ENCODE measurements around the gene CAMSAP3. TPM values are rescaled to one million over a fixed set of nuclear protein-coding genes. Genes with fewer than 3 reads are reported as not detected.

CAMSAP3 gene
- total RNA-seq, 2 donors from 2014 or later: 40.4 to 90.9 TPM

DNA sequence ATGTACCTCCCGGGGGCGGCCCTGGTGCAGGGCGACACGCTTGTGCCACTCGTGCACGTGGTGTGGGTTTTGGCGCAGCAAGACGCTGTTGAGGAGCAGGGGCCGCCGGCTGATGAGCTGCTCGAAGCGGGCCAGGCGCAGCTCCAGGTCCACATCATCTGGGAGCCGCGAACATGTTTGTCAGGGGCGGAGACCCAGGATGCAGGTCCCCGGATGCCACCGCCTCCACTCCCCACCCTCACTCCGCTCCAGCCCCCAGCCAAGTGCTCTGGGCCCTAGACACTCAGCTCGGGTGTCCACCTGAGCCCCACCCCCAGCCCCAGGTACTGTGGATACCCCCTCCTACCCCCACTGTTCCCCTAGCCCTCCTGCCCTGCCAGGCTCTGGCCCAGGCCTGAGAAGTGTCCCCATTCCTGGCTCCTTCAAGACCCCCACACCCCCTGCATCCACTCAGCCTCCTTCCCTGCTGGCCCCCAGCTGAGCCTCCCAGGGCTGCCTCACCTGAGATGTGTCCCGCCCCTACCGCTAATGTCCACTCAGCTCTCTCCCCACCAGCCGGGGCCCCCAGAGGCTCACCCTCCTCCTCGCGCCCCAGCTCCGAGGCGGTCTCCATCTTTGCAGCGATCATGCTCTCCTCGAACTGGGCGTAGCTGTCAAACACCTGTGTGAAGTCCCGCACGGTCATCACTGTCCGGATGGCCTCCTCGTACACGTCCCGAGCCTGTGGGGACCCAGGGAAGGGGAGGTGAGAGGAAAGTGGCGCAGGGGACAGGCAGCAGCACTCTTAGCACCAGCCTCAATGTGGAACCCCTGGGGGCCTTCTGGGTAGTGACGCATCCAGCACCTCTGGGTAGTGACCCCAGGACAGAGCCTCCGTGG is 28.3 kb downstream of the CAMSAP3 start:
- no peak overlapping the region for H3K4me3 ChIP-seq
- TF ChIP-seq, protein P1, sequence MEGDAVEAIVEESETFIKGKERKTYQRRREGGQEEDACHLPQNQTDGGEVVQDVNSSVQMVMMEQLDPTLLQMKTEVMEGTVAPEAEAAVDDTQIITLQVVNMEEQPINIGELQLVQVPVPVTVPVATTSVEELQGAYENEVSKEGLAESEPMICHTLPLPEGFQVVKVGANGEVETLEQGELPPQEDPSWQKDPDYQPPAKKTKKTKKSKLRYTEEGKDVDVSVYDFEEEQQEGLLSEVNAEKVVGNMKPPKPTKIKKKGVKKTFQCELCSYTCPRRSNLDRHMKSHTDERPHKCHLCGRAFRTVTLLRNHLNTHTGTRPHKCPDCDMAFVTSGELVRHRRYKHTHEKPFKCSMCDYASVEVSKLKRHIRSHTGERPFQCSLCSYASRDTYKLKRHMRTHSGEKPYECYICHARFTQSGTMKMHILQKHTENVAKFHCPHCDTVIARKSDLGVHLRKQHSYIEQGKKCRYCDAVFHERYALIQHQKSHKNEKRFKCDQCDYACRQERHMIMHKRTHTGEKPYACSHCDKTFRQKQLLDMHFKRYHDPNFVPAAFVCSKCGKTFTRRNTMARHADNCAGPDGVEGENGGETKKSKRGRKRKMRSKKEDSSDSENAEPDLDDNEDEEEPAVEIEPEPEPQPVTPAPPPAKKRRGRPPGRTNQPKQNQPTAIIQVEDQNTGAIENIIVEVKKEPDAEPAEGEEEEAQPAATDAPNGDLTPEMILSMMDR (IDR thresholded peaks at IDR 0.05): no peak
- TF ChIP-seq POLR2A (IDR thresholded peaks at IDR 0.05) (no peak), POLR2AphosphoS5 (IDR thresholded peaks at IDR 0.05) (no peak)
- intact Hi-C loops (cut with DNase I): no loop called here
- H3K27ac ChIP-seq: no peak overlapping the region
- H3K9me3 ChIP-seq: no peaks in the 10 kb centered on the region
- H3K36me3 ChIP-seq: peaks cover 11 to 36% of the 10 kb centered on the region in 2 donors
- H3K4me1 ChIP-seq (replicated peaks): peaks cover 12% of the 10 kb centered on the region
- no peaks in the 10 kb centered on the region for H3K27me3 ChIP-seq (replicated peaks; ENCODE audit: insufficient read depth)
- DNase-seq (ENCODE audit: low spot score): no peak
- WGBS: 90% methylated on average over 38 of the region's 39 CpGs

DNA sequence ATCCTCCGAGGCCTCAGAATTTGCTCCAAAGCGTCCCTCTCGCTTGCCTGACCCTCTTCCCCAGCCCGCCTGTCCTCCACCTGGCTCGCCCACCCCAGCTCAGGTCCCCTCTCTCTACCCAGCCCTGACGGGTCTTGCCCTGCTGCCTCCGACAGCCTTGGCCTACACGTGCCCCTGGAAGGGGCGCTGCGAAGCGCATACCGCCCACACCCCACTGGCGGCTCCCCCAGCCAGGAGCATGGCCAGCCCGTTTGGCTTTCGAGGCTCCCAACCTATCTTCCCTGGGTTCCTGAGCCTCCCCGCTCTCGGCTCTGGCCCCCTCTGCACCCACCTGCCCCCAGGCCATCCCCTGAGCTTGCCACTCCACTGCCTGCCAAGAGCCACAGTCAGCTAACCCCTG is 29.1 kb downstream of the CAMSAP3 start:
- Histone ChIP-seq H3K36me3 (peaks cover 11 to 36% of the 10 kb centered on the region in 2 donors), H3K27me3 (replicated peaks; ENCODE audit: insufficient read depth) (no peaks in the 10 kb centered on the region), H3K4me3 (no peak overlapping the region), H3K9me3 (no peaks in the 10 kb centered on the region), H3K4me1 (replicated peaks) (peaks cover 12% of the 10 kb centered on the region), H3K27ac (no peak overlapping the region)
- TF ChIP-seq, protein P1 (IDR thresholded peaks at IDR 0.05): no peak
- TF ChIP-seq POLR2A (IDR thresholded peaks at IDR 0.05) (no peak), POLR2AphosphoS5 (IDR thresholded peaks at IDR 0.05) (no peak)
- intact Hi-C loops (cut with DNase I): no loop called here
- no peak for DNase-seq (ENCODE audit: low spot score)
- 87% methylated on average over 17 of the region's 17 CpGs for WGBS

DNA sequence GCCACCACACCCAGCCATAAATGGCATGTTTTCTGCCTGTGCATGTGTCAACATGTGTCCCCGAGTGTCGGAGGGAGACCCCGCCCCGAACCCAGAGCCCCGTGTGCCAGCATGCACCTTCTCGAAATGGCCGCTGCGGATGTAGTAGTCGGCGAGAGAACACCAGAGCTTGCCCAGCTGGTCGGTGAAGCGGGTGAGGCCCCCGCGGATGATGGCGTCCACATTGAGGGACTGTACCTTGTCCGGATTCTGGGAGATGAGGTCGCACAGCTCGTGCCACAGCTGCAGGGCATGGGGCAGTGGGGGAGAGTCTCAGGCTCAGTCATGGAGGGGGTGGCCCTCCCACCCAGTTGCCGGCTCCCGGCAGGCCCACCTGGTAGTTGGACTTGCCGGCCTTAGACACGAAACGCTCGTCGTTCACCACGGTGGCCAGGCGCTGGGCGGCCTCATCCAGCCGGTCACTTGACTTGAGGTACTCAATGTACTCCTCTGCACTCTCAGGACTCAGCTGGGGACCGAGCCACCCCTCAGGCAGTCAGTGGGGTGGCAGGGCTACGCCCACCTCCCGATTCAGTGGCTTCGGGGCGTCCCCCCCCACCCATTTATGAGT is 30.2 kb downstream of the CAMSAP3 start:
- Histone ChIP-seq H3K9me3 (no peaks in the 10 kb centered on the region), H3K27me3 (replicated peaks; ENCODE audit: insufficient read depth) (no peaks in the 10 kb centered on the region), H3K4me1 (replicated peaks) (peaks cover 13% of the 10 kb centered on the region), H3K36me3 (peaks cover 11 to 32% of the 10 kb centered on the region in 2 donors), H3K27ac (no peak overlapping the region), H3K4me3 (no peak overlapping the region)
- TF ChIP-seq POLR2A (IDR thresholded peaks at IDR 0.05): no peak
- TF ChIP-seq, protein P1 (IDR thresholded peaks at IDR 0.05): no peak
- no peak for TF ChIP-seq POLR2AphosphoS5 (IDR thresholded peaks at IDR 0.05)
- WGBS: 96% methylated on average over 34 of the region's 34 CpGs
- DNase-seq (ENCODE audit: low spot score): no peak
- intact Hi-C loops (cut with DNase I): no loop called here

DNA sequence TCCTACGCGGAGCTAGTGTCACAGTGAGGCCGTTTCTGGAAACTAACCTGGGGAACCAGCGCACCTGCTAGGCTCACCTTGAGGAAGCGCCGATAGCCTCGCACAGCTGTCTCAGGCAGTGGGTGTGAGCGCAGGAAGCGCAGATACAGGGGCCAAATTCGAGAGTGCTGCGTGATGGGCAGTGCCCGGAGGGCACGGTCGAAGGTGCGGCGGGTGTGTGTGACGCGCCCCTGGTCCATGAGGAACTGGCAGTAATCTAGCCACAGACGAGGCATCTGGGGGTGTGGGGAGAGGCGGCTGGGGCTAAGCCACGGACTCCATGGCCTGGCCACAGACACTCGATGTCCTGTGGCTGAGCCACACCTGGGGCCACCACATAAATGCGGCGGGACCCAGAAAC is 31.5 kb downstream of the CAMSAP3 start:
- Histone ChIP-seq H3K9me3 (no peaks in the 10 kb centered on the region), H3K27me3 (replicated peaks; ENCODE audit: insufficient read depth) (no peaks in the 10 kb centered on the region), H3K27ac (no peak overlapping the region), H3K4me1 (replicated peaks) (peaks cover 13% of the 10 kb centered on the region), H3K36me3 (peaks cover 4 to 21% of the 10 kb centered on the region in 2 donors), H3K4me3 (no peak overlapping the region)
- no peak for TF ChIP-seq POLR2A (IDR thresholded peaks at IDR 0.05)
- no peak for TF ChIP-seq POLR2AphosphoS5 (IDR thresholded peaks at IDR 0.05)
- TF ChIP-seq, protein P1 (IDR thresholded peaks at IDR 0.05): no peak
- no peak for DNase-seq (ENCODE audit: low spot score)
- intact Hi-C loops (cut with DNase I): no loop called here
- WGBS: 92% methylated on average over 24 of the region's 24 CpGs

Measured in prostate gland (tissue), 2 donors.